ENCODE measurements around the gene FSD1. TPM values are rescaled to one million over a fixed set of nuclear protein-coding genes. Genes with fewer than 3 reads are reported as not detected.
A peak's percentile ranks its signal among the peaks of the same experiment; 100 is the strongest.

FSD1 gene
- total and polyA plus RNA-seq, 9 of the 15 experiments (the other 6 are each of a cell fraction or from before 2014, with no cell fraction given): 0.11 to 1.9 (median 0.94) TPM; not detected in 1

DNA sequence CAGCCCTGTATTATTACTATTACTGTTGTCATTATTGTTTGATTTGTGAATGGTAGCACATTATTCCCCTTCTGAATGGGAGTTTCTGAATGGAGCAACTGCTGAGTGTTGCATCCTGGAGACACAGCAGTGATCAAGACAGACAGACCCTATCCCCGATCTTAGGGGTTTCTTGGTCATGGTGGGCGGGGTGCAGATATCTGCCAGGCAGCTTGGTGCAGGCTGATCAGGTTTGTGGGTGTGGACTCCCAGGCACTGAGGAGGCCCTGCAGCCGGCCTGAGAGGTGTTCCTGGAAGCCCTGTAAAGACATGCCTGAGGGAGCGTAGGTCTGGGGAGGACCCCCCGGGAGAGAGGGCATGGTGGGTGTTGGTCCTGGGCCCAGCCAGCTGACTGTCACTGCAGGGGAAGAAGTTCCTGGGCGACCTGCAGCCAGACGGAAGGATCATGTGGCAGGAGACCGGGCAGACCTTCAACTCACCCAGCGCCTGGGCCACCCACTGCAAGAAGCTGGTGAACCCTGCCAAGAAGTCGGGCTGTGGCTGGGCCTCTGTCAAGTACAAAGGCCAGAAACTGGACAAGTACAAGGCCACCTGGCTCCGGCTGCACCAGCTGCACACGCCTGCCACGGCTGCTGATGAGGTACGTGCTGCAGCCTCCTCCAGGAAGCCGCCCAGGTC, 41.1 kb downstream of the FSD1 start:
- Histone ChIP-seq H3K9me1 (ENCODE audit: control insufficient read depth, insufficient read depth, low read length) (no peaks in the 10 kb centered on the region), H3K36me3 (ENCODE audit: control insufficient read depth, insufficient read depth, low read length) (peaks cover 15% of the 10 kb centered on the region; the same call in 2 of the 3 replicates), H3K4me3 (no peak overlapping the region), H3K4me2 (ENCODE audit: insufficient read depth, low read length) (no peak overlapping the region), H4K20me1 (replicated peaks; ENCODE audit: control insufficient read depth, insufficient read depth, low read length) (no peaks in the 10 kb centered on the region), H3K4me1 (replicated peaks in 1 of 2; ENCODE audit: control insufficient read depth in 2 of 2, insufficient read depth in 2 of 2, low read length in 2 of 2) (peaks cover 8 to 31% of the 10 kb centered on the region in 2 experiments; a peak in 4 of 5 replicates), H3K27ac (ENCODE audit: extremely low read depth, low read depth, low read length) (no peak overlapping the region), H3K9ac (ENCODE audit: insufficient read depth in 1 of 2, low read depth in 2 of 2, low read length in 2 of 2) (peak overlapping the region in 1 of 2 experiments; percentile 76; a peak in 1 of 4 replicates), H2AFZ (ENCODE audit: low read depth, low read length) (no peak overlapping the region), H3K27me3 (ENCODE audit: control insufficient read depth in 2 of 2, insufficient read depth in 2 of 2, low read length in 2 of 2) (no peaks in the 10 kb centered on the region), H3K79me2 (ENCODE audit: control insufficient read depth, insufficient read depth, low read length) (peaks cover 7% of the 10 kb centered on the region), H3K9me3 (replicated peaks; ENCODE audit: control insufficient read depth, insufficient read depth, low read depth, low read length) (no peaks in the 10 kb centered on the region)
- TSS peak; percentile 35 for BruUV-seq (replicated peaks)
- ATAC-seq (no peak), DNase-seq (ENCODE audit: extremely low read depth in 1 of 4, low spot score in 3 of 4) (no peak), FAIRE-seq (no peak)
- WGBS (ENCODE audit: insufficient coverage, low coverage, missing lambda C conversion rate): 87% methylated on average over 12 of the region's 15 CpGs
- POLR2A ChIA-PET: interaction anchor here (0.5 to 0.6 kb wide), 3 partner anchors 14 to 82 kb away, joined by 3 read pairs; no protein-coding TSS in a partner anchor
- in situ Hi-C loops (cut with MboI) (loop anchor here (10.0 kb wide), 1 partner anchor 71 kb away; the partner anchor contains the start of gene SHD), intact Hi-C loops (cut with micrococcal nuclease) (no loop called here)
- CTCF ChIA-PET (ENCODE audit: low intra/inter-chr PET ratio): no interaction called here
- TF ChIP-seq XRCC5 (IDR thresholded peaks at IDR 0.05; ENCODE audit: low read depth, low read length) (no peak), WHSC1 (IDR thresholded peaks at IDR 0.05; ENCODE audit: low read length) (no peak), TGIF2 (CRISPR knock-in tag; IDR thresholded peaks at IDR 0.05) (no peak), TAL1 (IDR thresholded peaks at IDR 0.05) (no peak), NFIC (IDR thresholded peaks at IDR 0.05) (no peak), ZNF239 (CRISPR knock-in tag; IDR thresholded peaks at IDR 0.05) (no peak), ZNF507 (tag; conservative IDR thresholded peaks at IDR 0.05) (no peak), ZNF224 (CRISPR knock-in tag; IDR thresholded peaks at IDR 0.05) (no peak)
- TF ChIP-seq, protein P1, sequence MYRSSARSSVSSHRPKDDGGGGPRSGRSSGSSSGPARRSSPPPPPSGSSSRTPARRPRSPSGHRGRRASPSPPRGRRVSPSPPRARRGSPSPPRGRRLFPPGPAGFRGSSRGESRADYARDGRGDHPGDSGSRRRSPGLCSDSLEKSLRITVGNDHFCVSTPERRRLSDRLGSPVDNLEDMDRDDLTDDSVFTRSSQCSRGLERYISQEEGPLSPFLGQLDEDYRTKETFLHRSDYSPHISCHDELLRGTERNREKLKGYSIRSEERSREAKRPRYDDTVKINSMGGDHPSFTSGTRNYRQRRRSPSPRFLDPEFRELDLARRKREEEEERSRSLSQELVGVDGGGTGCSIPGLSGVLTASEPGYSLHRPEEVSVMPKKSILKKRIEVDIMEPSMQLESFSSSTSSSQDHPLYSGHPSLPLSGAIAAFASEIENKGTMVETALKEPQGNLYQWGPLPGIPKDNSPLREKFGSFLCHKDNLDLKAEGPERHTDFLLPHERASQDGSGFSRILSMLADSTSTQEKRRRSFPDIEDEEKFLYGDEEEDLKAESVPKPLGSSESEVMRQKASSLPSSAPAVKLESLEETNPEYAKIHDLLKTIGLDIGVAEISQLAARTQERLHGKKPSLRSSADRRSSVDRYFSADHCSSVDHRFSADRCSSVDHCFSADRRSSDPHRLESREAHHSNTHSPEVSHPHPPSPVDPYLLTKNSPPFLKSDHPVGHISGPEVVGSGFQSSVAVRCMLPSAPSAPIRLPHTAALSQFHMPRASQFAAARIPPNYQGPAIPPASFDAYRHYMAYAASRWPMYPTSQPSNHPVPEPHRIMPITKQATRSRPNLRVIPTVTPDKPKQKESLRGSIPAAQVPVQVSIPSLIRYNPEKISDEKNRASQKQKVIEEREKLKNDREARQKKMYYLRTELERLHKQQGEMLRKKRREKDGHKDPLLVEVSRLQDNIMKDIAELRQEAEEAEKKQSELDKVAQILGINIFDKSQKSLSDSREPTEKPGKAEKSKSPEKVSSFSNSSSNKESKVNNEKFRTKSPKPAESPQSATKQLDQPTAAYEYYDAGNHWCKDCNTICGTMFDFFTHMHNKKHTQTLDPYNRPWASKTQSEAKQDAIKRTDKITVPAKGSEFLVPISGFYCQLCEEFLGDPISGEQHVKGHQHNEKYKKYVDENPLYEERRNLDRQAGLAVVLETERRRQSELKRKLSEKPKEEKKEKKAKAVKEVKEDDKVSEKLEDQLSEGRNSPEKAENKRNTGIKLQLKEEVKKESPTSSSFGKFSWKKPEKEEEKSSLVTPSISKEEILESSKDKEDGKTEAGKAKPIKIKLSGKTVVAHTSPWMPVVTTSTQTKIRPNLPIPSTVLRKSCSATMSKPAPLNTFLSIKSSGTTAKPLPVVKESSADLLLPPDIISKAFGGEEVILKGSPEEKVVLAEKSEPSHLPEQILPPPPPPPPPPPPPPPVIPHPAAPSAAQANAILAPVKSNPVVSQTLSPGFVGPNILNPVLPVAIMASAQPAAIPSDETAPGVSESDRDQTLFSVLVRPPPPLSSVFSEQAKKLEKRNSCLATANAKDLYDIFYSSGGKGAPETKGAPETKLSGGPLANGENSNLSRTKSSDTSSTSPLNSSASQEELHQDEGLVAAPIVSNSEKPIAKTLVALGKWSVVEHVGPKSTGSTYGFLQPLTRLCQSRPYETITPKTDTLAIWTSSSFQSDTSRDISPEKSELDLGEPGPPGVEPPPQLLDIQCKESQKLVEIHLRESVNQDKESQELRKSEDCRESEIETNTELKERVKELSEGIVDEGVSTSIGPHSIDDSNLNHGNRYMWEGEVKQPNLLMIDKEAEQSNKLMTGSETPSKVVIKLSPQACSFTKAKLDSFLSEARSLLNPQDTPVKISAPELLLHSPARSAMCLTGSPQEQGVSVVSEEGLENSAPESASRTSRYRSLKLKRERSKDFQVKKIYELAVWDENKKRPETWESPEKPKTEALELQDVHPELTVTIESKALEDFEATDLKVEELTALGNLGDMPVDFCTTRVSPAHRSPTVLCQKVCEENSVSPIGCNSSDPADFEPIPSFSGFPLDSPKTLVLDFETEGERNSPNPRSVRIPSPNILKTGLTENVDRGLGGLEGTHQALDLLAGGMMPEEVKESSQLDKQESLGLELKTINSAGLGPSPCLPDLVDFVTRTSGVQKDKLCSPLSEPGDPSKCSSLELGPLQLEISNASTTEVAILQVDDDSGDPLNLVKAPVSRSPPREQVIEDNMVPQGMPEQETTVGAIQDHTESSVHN (IDR thresholded peaks at IDR 0.05; ENCODE audit: borderline replicate concordance in 1 of 2, low read depth in 1 of 2): no peak
- TF ChIP-seq, protein P2, sequence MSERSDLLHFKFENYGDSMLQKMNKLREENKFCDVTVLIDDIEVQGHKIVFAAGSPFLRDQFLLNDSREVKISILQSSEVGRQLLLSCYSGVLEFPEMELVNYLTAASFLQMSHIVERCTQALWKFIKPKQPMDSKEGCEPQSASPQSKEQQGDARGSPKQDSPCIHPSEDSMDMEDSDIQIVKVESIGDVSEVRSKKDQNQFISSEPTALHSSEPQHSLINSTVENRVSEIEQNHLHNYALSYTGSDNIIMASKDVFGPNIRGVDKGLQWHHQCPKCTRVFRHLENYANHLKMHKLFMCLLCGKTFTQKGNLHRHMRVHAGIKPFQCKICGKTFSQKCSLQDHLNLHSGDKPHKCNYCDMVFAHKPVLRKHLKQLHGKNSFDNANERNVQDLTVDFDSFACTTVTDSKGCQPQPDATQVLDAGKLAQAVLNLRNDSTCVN (CRISPR knock-in tag; IDR thresholded peaks at IDR 0.05): no peak
- TF ChIP-seq, protein P3, sequence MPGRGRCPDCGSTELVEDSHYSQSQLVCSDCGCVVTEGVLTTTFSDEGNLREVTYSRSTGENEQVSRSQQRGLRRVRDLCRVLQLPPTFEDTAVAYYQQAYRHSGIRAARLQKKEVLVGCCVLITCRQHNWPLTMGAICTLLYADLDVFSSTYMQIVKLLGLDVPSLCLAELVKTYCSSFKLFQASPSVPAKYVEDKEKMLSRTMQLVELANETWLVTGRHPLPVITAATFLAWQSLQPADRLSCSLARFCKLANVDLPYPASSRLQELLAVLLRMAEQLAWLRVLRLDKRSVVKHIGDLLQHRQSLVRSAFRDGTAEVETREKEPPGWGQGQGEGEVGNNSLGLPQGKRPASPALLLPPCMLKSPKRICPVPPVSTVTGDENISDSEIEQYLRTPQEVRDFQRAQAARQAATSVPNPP (IDR thresholded peaks at IDR 0.05; ENCODE audit: borderline replicate concordance, insufficient read depth, insufficient read length): no peak
